OCI-LY1 (cell line): ENCODE data around the gene HYAL3.
"Not testable (repeated sequence)": the region's sequence is repeated elsewhere in the genome, so short reads cannot be mapped to it uniquely, and the experiment has no call there.

ENCODE experiments used
- EZH2 ChIP-seq: fragments of 200-600 bp; sonication (generic), shearing (Covaris generic); IDR thresholded peaks from 2 replicates; pipeline ENCODE4 v1.8.0; 2017; ENCODE audit warnings: borderline replicate concordance, mixed run types, mild to moderate bottlenecking, antibody characterized with exemption, low read length, moderate library complexity, mixed read lengths
- TF ChIP-seq, protein P1 (sequence below): fragments of 200-600 bp; sonication (generic), shearing (Covaris generic); IDR thresholded peaks from 2 replicates; pipeline ENCODE4 v1.5.1; 2017; ENCODE audit warnings: mild to moderate bottlenecking, antibody characterized with exemption, low read length, moderate library complexity, mixed read lengths

DNA sequence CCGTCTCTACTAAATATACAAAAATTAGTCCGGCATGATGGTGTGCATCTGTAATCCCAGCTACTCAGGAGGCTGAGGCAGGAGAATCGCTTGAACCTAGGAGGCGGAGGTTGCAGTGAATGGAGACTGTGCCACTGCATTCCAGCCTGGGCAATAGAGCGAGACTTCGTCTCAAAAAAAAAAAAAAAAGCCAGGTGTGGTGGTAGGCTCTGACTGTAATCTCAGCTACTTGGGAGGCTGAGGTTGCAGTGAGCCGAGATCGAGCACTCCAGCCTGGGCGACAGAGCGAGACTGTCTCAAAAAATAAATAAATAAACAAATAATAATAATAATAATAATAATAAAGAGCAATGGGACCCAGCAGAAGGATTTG is 26.7 kb downstream of the HYAL3 start:
- TF ChIP-seq, protein P1, sequence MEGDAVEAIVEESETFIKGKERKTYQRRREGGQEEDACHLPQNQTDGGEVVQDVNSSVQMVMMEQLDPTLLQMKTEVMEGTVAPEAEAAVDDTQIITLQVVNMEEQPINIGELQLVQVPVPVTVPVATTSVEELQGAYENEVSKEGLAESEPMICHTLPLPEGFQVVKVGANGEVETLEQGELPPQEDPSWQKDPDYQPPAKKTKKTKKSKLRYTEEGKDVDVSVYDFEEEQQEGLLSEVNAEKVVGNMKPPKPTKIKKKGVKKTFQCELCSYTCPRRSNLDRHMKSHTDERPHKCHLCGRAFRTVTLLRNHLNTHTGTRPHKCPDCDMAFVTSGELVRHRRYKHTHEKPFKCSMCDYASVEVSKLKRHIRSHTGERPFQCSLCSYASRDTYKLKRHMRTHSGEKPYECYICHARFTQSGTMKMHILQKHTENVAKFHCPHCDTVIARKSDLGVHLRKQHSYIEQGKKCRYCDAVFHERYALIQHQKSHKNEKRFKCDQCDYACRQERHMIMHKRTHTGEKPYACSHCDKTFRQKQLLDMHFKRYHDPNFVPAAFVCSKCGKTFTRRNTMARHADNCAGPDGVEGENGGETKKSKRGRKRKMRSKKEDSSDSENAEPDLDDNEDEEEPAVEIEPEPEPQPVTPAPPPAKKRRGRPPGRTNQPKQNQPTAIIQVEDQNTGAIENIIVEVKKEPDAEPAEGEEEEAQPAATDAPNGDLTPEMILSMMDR: not testable (repeated sequence)
- TF ChIP-seq EZH2: not testable (repeated sequence)
